ENCODE data around the gene CHST8.

DNA sequence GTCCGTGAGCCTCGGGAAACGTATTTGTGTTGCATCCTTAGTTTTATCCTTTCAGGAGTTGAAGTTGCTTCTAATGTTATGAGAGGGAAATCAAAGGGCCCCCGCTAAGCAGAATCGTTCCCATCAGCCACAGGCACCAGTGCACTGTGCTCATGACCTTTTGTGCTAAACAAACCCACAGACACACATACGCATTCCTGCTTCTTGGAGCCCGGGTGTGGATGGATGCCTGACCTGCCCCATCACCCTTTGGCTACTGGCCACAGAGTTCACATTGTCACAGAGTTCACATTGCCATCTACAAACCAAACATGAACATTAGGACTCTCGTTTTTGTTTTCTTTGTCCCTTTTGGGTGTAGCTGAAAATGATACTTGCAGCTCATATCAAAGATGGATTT is 47.2 kb downstream of the CHST8 start:
- TF ChIP-seq MXI1 (IDR thresholded peaks at IDR 0.05; ENCODE audit: low read depth, low read length) (no peak), CTCF (IDR thresholded peaks at IDR 0.05) (no peak), TEAD4 (IDR thresholded peaks at IDR 0.05; ENCODE audit: borderline replicate concordance, insufficient read depth) (no peak), POLR2AphosphoS5 (IDR thresholded peaks at IDR 0.05; ENCODE audit: low read depth, low read length) (no peak), TAF1 (IDR thresholded peaks at IDR 0.05; ENCODE audit: borderline replicate concordance, low read depth, low read length) (no peak), EP300 (IDR thresholded peaks at IDR 0.05; ENCODE audit: borderline replicate concordance in 1 of 2, low read depth in 1 of 2, low read length in 1 of 2) (no peak), YY1 (IDR thresholded peaks at IDR 0.05; ENCODE audit: low read depth) (no peak), RFX5 (IDR thresholded peaks at IDR 0.05; ENCODE audit: low read length) (no peak), GABPA (IDR thresholded peaks at IDR 0.05; ENCODE audit: low read depth) (no peak), RAD21 (IDR thresholded peaks at IDR 0.05; ENCODE audit: low read length) (no peak), MAX (IDR thresholded peaks at IDR 0.05; ENCODE audit: low read depth) (no peak)

Data from SK-N-SH (cell line).